MM.1S (cell line): ENCODE data around the gene OMG.
A peak's percentile ranks its signal among the peaks of the same experiment; 100 is the strongest.
"Not testable (repeated sequence)": the region's sequence is repeated elsewhere in the genome, so short reads cannot be mapped to it uniquely, and the experiment has no call there.

Experiments used
- DNase-seq: peaks from one replicate; pipeline ENCODE4 v3.0.0-alpha.2; 2015
- H2AFZ ChIP-seq: fragments of 300-600 bp; sonication (generic); 2 replicates; pipeline ENCODE4 v1.6.0; 2016; ENCODE audit warnings: antibody characterized with exemption, low read length
- H3F3A ChIP-seq: fragments of 300-600 bp; sonication (generic); 2 replicates; pipeline ENCODE4 v1.6.1; 2016; ENCODE audit warnings: mild to moderate bottlenecking, antibody characterized with exemption, low read length, moderate library complexity, mixed read lengths; ENCODE audit not compliant: insufficient read depth
- H3K27ac ChIP-seq: fragments of 300-600 bp; sonication (generic); 2 replicates; pipeline ENCODE4 v1.5.1; 2016; ENCODE audit warnings: mild to moderate bottlenecking, low read length
- H3K27me3 ChIP-seq: fragments of 300-600 bp; sonication (generic); replicated peaks from 2 replicates; pipeline ENCODE4 v1.6.0; 2016; ENCODE audit warnings: low read length; ENCODE audit not compliant: insufficient read depth
- H3K36me3 ChIP-seq: fragments of 300-600 bp; sonication (generic); replicated peaks from 2 replicates; pipeline ENCODE4 v1.6.1; 2016; ENCODE audit warnings: mild to moderate bottlenecking, low read length, mixed read lengths; ENCODE audit not compliant: insufficient read depth
- H3K4me1 ChIP-seq: fragments of 300-600 bp; sonication (generic); 2 replicates; pipeline ENCODE4 v1.6.1; 2016; ENCODE audit warnings: low read length, mixed read lengths
- H3K4me2 ChIP-seq: fragments of 300-600 bp; sonication (generic); 2 replicates; pipeline ENCODE4 v1.6.0; 2016; ENCODE audit warnings: low read depth, low read length
- H3K4me3 ChIP-seq: fragments of 300-600 bp; sonication (generic); 2 replicates; pipeline ENCODE4 v1.5.1; 2016; ENCODE audit warnings: low read length, mixed read lengths
- H3K79me2 ChIP-seq: fragments of 300-600 bp; sonication (generic); 2 replicates; pipeline ENCODE4 v1.6.1; 2016; ENCODE audit warnings: mixed run types, low read length, mixed read lengths
- H3K9ac ChIP-seq: fragments of 300-600 bp; sonication (generic); 2 replicates; pipeline ENCODE4 v1.6.1; 2016; ENCODE audit warnings: low read length, mixed read lengths
- H3K9me2 ChIP-seq: fragments of 300-600 bp; sonication (generic); replicated peaks from 2 replicates; pipeline ENCODE4 v1.6.1; 2016; ENCODE audit warnings: mild to moderate bottlenecking, low read length, mixed read lengths; ENCODE audit not compliant: insufficient read depth
- H3K9me3 ChIP-seq: fragments of 300-600 bp; sonication (generic); replicated peaks from 2 replicates; pipeline ENCODE4 v1.6.1; 2016; ENCODE audit warnings: mild to moderate bottlenecking, low read length, mixed read lengths; ENCODE audit not compliant: insufficient read depth
- H4K20me1 ChIP-seq: fragments of 300-600 bp; sonication (generic); 2 replicates; pipeline ENCODE4 v1.6.1; 2016; ENCODE audit warnings: mild to moderate bottlenecking, low read length, moderate library complexity, mixed read lengths; ENCODE audit not compliant: insufficient read depth
- EZH2 ChIP-seq: fragments of 300-600 bp; sonication (generic); optimal IDR thresholded peaks from 2 replicates; pipeline ENCODE3; 2017; ENCODE audit warnings: low read depth, mild to moderate bottlenecking, antibody characterized with exemption, low read length, mixed read lengths
- EZH2phosphoT487 ChIP-seq: fragments of 300-600 bp; sonication (generic); IDR thresholded peaks from 2 replicates; pipeline ENCODE4 v1.6.1; 2018; ENCODE audit warnings: antibody characterized with exemption, low read length
- TF ChIP-seq, protein P1 (sequence below): fragments of 300-600 bp; sonication (generic); IDR thresholded peaks from 2 replicates; pipeline ENCODE4 v1.5.1; 2016; ENCODE audit warnings: antibody characterized with exemption, low read length, mixed read lengths

Gene OMG

DNA sequence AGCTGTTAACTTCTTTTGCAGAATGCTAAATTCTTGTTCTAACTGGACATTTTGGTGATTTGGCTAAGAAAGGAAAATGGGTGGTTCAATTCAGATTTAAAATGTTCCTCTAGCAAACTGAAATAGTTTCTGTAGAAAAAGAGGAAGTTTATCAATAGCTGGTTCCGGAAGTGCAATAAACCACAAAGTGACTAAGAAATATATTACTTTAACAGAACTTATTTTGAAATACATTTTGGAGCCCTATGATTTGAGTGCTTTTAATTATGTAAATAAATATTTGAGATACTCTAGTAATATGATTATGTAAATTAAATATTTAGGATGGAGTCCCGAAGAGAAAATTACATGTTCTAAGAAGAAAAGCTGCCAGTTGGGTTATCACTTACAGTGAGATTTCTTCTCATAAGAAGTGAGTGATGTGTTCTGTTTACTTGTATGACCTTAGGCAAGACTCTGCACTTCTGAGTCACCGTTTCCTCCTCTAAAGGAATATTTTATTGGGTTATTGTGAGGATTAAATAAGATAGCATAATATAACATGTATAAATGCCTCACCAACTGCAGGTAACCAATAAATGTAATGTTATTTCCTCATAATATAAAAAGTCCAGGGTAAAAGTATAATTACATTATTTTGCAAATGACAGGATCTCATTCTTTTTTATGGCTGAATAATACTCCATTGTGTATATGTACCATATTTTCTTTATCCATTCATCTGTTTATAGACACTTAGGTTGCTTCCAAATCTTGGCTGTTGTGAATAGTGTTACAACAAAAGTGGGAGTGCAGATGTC, 17.1 kb upstream of the OMG start, which contains the start of gene EVI2B:
Gene EVI2B, minus strand, starts transcription at position 73 of the 800 bp plus-strand sequence. CDS start 8,445 bp downstream, outside the sequence.
- Histone ChIP-seq H3K4me2 (peak within 1 kb of the TSS; percentile 80), H3K9me3 (no peaks in the 10 kb centered on the region), H3K36me3 (no peaks in the 10 kb centered on the region), H2AFZ (no peak within 1 kb of the TSS), H3K9ac (peak within 1 kb of the TSS; percentile 82), H3K27me3 (no peaks in the 10 kb centered on the region), H3F3A (peaks cover 79% of the 10 kb centered on the region), H3K4me1 (peaks cover 15% of the 10 kb centered on the region), H4K20me1 (no peaks in the 10 kb centered on the region), H3K27ac (peak within 1 kb of the TSS; percentile 90), H3K4me3 (peak within 1 kb of the TSS; percentile 78), H3K9me2 (no peaks in the 10 kb centered on the region), H3K79me2 (peaks cover 94% of the 10 kb centered on the region)
- no peak for TF ChIP-seq EZH2
- DNase-seq = peak; percentile 75

DNA sequence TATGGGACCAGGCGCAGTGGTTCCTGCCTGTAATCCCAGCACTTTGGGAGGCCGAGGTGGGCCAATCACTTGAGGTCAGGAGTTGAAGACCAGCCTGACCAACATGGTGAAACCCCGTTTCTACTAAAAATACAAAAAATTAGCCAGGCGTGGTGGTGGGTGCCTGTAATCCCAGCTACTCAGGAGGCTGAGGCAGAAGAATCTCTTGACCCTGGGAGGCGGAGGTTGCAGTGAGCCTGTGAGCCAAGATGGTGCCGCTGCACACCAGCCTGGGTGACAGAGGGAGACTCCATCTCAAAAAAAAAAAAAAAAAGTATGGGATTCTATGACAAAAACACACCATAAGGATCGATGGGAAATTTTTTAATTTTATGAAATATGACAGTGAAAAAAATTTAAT, 15.2 kb upstream of the OMG start:
- Histone ChIP-seq H3K4me1 (peaks cover 31% of the 10 kb centered on the region), H3K27ac (peak overlapping the region; percentile 90; the same call in 1 of the 2 replicates), H3K9ac (peak overlapping the region; percentile 82), H3F3A (peaks cover 67% of the 10 kb centered on the region), H3K4me2 (peak overlapping the region; percentile 94), H3K79me2 (peaks cover 94% of the 10 kb centered on the region), H3K4me3 (peak overlapping the region; percentile 78)
- H3K9me2 ChIP-seq, H2AFZ ChIP-seq, H3K27me3 ChIP-seq, H3K9me3 ChIP-seq, H4K20me1 ChIP-seq, H3K36me3 ChIP-seq: not testable (repeated sequence)
- DNase-seq = peak; percentile 36

DNA sequence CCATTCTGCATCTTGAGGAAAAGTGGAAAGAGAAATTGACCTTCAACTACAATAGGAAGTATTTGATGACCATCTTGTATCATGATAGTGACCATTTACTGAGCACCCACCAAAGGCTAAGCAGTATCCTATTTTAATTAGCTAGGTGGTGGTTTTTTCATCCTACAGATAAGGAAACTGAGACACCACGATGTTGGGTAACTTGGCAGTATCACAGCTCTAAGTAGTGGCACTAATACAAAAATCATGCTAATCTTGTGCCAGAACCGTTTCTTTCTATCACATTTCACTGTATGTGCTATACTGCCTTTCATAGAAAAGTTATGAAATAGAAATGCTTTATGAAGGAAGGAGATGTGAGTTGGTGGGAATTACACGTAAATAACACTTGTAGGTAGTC, 14.5 kb upstream of the OMG start:
- no peaks in the 10 kb centered on the region for H3K9me2 ChIP-seq
- peak overlapping the region; percentile 90 for H3K27ac ChIP-seq
- peak overlapping the region; percentile 94 for H3K4me2 ChIP-seq
- peaks cover 31% of the 10 kb centered on the region for H3K4me1 ChIP-seq
- peaks cover 94% of the 10 kb centered on the region for H3K79me2 ChIP-seq
- peak overlapping the region; percentile 78 for H3K4me3 ChIP-seq
- H3K9ac ChIP-seq = peak overlapping the region; percentile 82
- no peaks in the 10 kb centered on the region for H3K9me3 ChIP-seq
- H4K20me1 ChIP-seq = no peaks in the 10 kb centered on the region
- H3F3A ChIP-seq = peaks cover 62% of the 10 kb centered on the region
- peaks cover 1% of the 10 kb centered on the region; the same call in 1 of the 2 replicates for H3K36me3 ChIP-seq
- TF ChIP-seq EZH2phosphoT487 (no peak), EZH2 (no peak)
- TF ChIP-seq, protein P1, sequence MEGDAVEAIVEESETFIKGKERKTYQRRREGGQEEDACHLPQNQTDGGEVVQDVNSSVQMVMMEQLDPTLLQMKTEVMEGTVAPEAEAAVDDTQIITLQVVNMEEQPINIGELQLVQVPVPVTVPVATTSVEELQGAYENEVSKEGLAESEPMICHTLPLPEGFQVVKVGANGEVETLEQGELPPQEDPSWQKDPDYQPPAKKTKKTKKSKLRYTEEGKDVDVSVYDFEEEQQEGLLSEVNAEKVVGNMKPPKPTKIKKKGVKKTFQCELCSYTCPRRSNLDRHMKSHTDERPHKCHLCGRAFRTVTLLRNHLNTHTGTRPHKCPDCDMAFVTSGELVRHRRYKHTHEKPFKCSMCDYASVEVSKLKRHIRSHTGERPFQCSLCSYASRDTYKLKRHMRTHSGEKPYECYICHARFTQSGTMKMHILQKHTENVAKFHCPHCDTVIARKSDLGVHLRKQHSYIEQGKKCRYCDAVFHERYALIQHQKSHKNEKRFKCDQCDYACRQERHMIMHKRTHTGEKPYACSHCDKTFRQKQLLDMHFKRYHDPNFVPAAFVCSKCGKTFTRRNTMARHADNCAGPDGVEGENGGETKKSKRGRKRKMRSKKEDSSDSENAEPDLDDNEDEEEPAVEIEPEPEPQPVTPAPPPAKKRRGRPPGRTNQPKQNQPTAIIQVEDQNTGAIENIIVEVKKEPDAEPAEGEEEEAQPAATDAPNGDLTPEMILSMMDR = no peak
- peak; percentile 30 for DNase-seq
- H3K27me3 ChIP-seq = no peaks in the 10 kb centered on the region
- no peak overlapping the region for H2AFZ ChIP-seq

DNA sequence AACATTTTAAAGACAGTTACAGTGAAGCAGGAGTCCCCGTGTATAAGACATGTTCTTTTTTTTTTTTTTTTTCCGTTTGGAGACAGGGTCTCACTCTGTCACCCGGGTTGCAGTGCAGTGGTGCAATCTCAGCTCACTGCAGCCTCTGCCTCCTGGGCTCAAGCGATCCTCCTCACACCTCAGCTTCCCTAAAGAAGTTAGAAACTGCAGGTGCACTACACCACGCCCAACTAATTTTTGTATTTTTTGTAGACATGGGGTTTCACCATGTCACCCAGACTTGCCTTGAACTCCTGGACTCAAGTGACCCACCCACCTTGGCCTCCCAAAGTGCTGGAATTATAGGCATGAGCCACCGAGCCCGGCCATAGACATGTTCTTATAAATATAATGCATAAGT, 13.8 kb upstream of the OMG start:
- Histone ChIP-seq H4K20me1 (no peaks in the 10 kb centered on the region), H3K9ac (peak overlapping the region; percentile 82; the same call in 1 of the 2 replicates), H3K79me2 (peaks cover 94% of the 10 kb centered on the region), H3K4me2 (peak overlapping the region; percentile 94), H3K9me3 (no peaks in the 10 kb centered on the region), H3F3A (peaks cover 55% of the 10 kb centered on the region), H3K9me2 (no peaks in the 10 kb centered on the region), H3K4me3 (peak overlapping the region; percentile 78), H3K4me1 (peaks cover 27% of the 10 kb centered on the region), H2AFZ (no peak overlapping the region), H3K27me3 (no peaks in the 10 kb centered on the region), H3K27ac (peak overlapping the region; percentile 90), H3K36me3 (peaks cover 4% of the 10 kb centered on the region; the same call in 1 of the 2 replicates)
- DNase-seq = peak; percentile 84
- no peak for TF ChIP-seq EZH2
- TF ChIP-seq, protein P1 = no peak
- no peak for TF ChIP-seq EZH2phosphoT487
